RWPE2 (cell line): ENCODE data around the gene VDAC1.
A peak's percentile ranks its signal among the peaks of the same experiment; 100 is the strongest.

Experiments used
- ATAC-seq: fragments of 200-7000 bp; cut with Tn5 transposase; 3 replicates; pipeline ENCODE4 v1.9.1; 2021; ENCODE audit warnings: low read depth
- DNase-seq: peaks from one replicate; pipeline ENCODE4 v3.0.0-alpha.2; 2020; ENCODE audit warnings: low spot score
- H3K27ac ChIP-seq: fragments of 450-650 bp; 2 replicates; pipeline ENCODE4 v1.5.1; 2017; ENCODE audit warnings: mild to moderate bottlenecking; ENCODE audit not compliant: poor library complexity, severe bottlenecking
- H3K27me3 ChIP-seq: fragments of 250-450 bp; sonication (Bioruptor Pico); 2 replicates; pipeline ENCODE4 v1.5.1; 2021; ENCODE audit warnings: mild to moderate bottlenecking, moderate library complexity; ENCODE audit not compliant: insufficient read depth, poor library complexity, severe bottlenecking
- H3K36me3 ChIP-seq: fragments of 250-450 bp; sonication (Bioruptor Pico); 2 replicates; pipeline ENCODE4 v1.5.1; 2020; ENCODE audit warnings: low read depth, mild to moderate bottlenecking, moderate library complexity
- H3K4me1 ChIP-seq: fragments of 250-450 bp; sonication (Bioruptor Pico); 2 replicates; pipeline ENCODE4 v1.5.1; 2021; ENCODE audit warnings: mild to moderate bottlenecking, moderate library complexity; ENCODE audit not compliant: insufficient read depth, poor library complexity, severe bottlenecking
- H3K4me3 ChIP-seq: fragments of 250-450 bp; sonication (Bioruptor Pico); 2 replicates; pipeline ENCODE4 v1.5.1; 2021; ENCODE audit warnings: mild to moderate bottlenecking, moderate library complexity; ENCODE audit not compliant: severe bottlenecking
- H3K9me3 ChIP-seq: fragments of 250-450 bp; sonication (Bioruptor Pico); 2 replicates; pipeline ENCODE4 v1.5.1; 2021; ENCODE audit warnings: mild to moderate bottlenecking, moderate library complexity; ENCODE audit not compliant: severe bottlenecking
- CTCF ChIP-seq: fragments of 450-650 bp; IDR thresholded peaks from one replicate; pipeline ENCODE4 v1.5.1; 2017; ENCODE audit warnings: mild to moderate bottlenecking, moderate library complexity; ENCODE audit not compliant: poor library complexity, severe bottlenecking

VDAC1 gene

DNA sequence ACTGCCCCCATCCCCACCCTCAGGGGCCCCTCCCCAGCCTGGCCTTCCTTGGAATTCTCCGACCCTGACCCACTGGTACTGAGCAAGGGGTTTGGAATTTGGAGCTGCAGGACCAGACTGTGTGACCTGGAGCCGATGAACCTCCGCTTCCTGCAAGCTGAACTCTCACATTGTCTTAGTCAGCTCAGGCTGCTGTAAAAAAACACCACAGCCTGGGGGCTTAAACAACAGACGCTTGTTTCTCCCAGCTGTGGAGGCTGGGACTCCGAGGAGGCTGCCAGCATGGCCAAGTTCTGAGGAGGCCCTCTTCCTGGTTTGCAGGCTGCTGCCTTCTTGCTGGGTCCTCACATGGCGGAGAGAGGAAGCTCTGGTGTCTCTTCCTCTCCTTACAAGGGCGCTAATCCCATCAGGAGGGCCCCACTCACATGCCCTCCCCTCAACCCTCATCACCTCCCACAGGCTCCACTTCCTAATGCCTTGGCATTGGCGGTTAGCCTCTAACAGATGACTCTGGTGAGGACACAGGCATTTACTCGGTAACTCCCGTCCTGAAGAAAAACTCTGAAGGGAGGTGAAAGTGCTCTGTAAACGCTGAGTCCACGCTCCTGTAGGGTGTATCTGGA is 78.8 kb downstream of the VDAC1 start:
- Histone ChIP-seq H3K9me3 (no peaks in the 10 kb centered on the region), H3K4me1 (peaks cover 4% of the 10 kb centered on the region), H3K4me3 (no peak overlapping the region), H3K36me3 (no peaks in the 10 kb centered on the region), H3K27ac (no peak overlapping the region), H3K27me3 (no peaks in the 10 kb centered on the region)
- no peak for TF ChIP-seq CTCF
- DNase-seq = no peak
- ATAC-seq = peak; percentile 77

GRCh38 chr5:133925269-133925668 is 79.5 kb downstream of the VDAC1 start:
- Histone ChIP-seq H3K9me3 (no peaks in the 10 kb centered on the region), H3K4me1 (peaks cover 4% of the 10 kb centered on the region), H3K27me3 (no peaks in the 10 kb centered on the region), H3K27ac (no peak overlapping the region), H3K36me3 (no peaks in the 10 kb centered on the region), H3K4me3 (no peak overlapping the region)
- DNase-seq (no peak), ATAC-seq (no peak)
- no peak for TF ChIP-seq CTCF

DNA sequence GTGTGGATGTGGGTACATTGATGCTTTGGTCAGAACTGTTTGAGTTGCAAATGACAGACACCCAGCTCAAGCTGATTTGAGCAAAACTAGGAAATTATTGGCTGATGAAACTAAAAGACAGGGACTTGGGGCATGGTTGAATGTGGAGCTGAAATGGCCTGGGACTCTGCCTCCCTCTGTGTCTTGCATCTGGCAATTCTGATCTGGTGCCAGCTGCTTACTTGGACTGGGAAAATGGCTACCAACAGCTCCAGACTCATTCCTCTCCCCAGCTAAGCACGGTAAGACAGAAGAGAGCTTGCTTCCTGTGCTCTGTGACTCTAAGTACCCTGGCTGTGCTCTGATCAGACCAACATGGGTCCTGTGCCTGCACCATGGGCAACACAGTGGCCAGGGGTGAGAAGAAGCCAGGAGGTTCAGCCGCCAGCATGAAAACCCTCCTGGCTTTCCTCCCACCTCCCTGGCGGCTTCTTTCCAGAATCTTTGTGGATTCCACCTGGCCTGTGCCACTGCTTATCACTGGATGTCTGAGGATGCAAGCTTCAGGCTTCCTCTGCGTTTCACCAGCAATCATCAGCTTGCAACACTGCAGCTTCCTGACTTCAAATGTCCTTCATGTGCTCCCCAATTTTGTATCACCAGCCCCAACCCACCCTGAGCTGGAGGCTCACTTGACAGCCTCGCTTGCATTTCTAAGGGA is 80.4 kb downstream of the VDAC1 start:
- ATAC-seq (no peak), DNase-seq (no peak)
- H3K27me3 ChIP-seq = no peaks in the 10 kb centered on the region
- H3K9me3 ChIP-seq = no peaks in the 10 kb centered on the region
- H3K4me1 ChIP-seq = peaks cover 4% of the 10 kb centered on the region
- H3K27ac ChIP-seq = no peak overlapping the region
- TF ChIP-seq CTCF = no peak
- no peak overlapping the region for H3K4me3 ChIP-seq
- H3K36me3 ChIP-seq = no peaks in the 10 kb centered on the region

DNA sequence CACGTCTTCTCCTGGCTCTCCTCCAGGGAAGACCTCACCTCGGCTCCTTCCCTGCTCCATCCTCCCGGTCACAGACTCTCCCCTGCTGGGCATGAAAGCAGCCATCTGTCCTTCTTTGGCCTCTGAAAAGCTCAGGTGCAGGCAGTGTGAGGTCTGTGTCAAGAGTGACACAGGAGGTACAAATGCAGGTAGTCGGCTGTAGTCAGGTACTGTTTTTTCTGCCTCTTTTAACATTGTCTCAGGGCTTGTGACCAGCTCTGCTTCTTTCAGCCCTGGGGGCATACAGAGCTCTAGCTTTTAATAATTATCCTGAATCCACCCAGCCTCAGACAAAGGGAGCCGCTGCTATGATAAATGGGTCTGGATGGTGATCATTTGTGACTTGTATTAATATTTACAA is 82.8 kb downstream of the VDAC1 start:
- TF ChIP-seq CTCF = no peak
- peaks cover 4% of the 10 kb centered on the region for H3K4me1 ChIP-seq

More for the DNA sequence above, 82.8 kb downstream of the VDAC1 start:
- H3K27ac ChIP-seq = no peak overlapping the region
- no peaks in the 10 kb centered on the region for H3K36me3 ChIP-seq
- DNase-seq = no peak
- no peaks in the 10 kb centered on the region for H3K9me3 ChIP-seq
- no peak for ATAC-seq
- no peak overlapping the region for H3K4me3 ChIP-seq
- no peaks in the 10 kb centered on the region for H3K27me3 ChIP-seq
